Lung (tissue), 12 donors: Measurements from ENCODE around the gene RAC3. TPM values are rescaled to one million over a fixed set of nuclear protein-coding genes. Genes with fewer than 3 reads are reported as not detected.

Experiments used
- ATAC-seq: fragments of 200-7000 bp; cut with Tn5 transposase; one replicate; pipeline ENCODE4 v1.9.1; 2020; ENCODE audit warnings: moderate number of reproducible peaks; ENCODE audit not compliant: insufficient read depth, low FRiP score
- DNase-seq, 3 donors: peaks; one replicate each; pipeline ENCODE4 v3.0.0-alpha.2; 2013 to 2017
- H3K27ac ChIP-seq, 2 donors: one replicate each; pipeline ENCODE4 v1.5.1; 2013; ENCODE audit warnings: mild to moderate bottlenecking in 2 of 2, moderate library complexity in 2 of 2, control low read depth in 1 of 2, inconsistent platforms in 1 of 2, low read depth in 1 of 2, low read length in 1 of 2
- H3K27me3 ChIP-seq, 3 donors: one replicate each; pipeline ENCODE4 v1.5.1; 2013; ENCODE audit warnings: low read length in 2 of 3; ENCODE audit not compliant: control insufficient read depth in 3 of 3, insufficient read depth in 3 of 3
- H3K36me3 ChIP-seq, 4 donors: one replicate each; pipeline ENCODE4 v1.5.1; 2013; ENCODE audit warnings: low read length in 4 of 4, mild to moderate bottlenecking in 1 of 4, moderate library complexity in 1 of 4; ENCODE audit not compliant: control insufficient read depth in 4 of 4, insufficient read depth in 4 of 4
- H3K4me1 ChIP-seq, 5 donors: one replicate each; pipeline ENCODE4 v1.5.1; 2013; ENCODE audit warnings: low read length in 5 of 5, mild to moderate bottlenecking in 2 of 5, moderate library complexity in 1 of 5; ENCODE audit not compliant: control insufficient read depth in 5 of 5, insufficient read depth in 5 of 5
- H3K4me3 ChIP-seq: one replicate; pipeline ENCODE4 v1.5.1; 2013; ENCODE audit warnings: mild to moderate bottlenecking, control low read depth, moderate library complexity
- H3K9ac ChIP-seq, 2 donors: one replicate each; pipeline ENCODE4 v1.5.1; 2013; ENCODE audit warnings: low read length in 2 of 2, control low read depth in 1 of 2; ENCODE audit not compliant: insufficient read depth in 1 of 2
- H3K9me3 ChIP-seq, 4 donors: one replicate each; pipeline ENCODE4 v1.5.1; 2013; ENCODE audit warnings: low read length in 3 of 4, mild to moderate bottlenecking in 1 of 4, moderate library complexity in 1 of 4; ENCODE audit not compliant: control insufficient read depth in 4 of 4, insufficient read depth in 3 of 4
- WGBS, 2 donors: extraction: QIAGEN DNeasy Blood & Tissue Kit; methylation state at CpG; one replicate each; pipeline ENCODE4 v1.1.7; 2013; 5-methylcytosine and 5-hydroxymethylcytosine counted together
- polyA plus RNA-seq, 2 donors: library from polyadenylated mRNA; stranded (reverse); fragments of 200-250 nt; gene quantifications; one replicate each; pipeline ENCODE4 v1.2.1, GENCODE V29; 2013
- total RNA-seq, 2 donors: library from RNA; depleted of rRNA in 1 of 2; stranded (reverse); fragments of >200 nt in 1 of 2; gene quantifications; one replicate each; pipeline ENCODE4 v1.2.1, GENCODE V29; 2014 to 2021
- TF ChIP-seq, protein P1 (sequence below): IDR thresholded peaks from 2 replicates; pipeline ENCODE4 v1.5.1; 2012; ENCODE audit warnings: mild to moderate bottlenecking; ENCODE audit errors: control extremely low read depth, extremely low read depth
- donor health status: control.
- donor health status: control.
- donor health status: Bipolar disorder and iron deficiency.
- donor health status: healthy.
- donor health status: DM: yes; HTN: yes; CAD: no.

The RAC3 gene
- total and polyA plus RNA-seq, 4 donors, result 6.0 to 8.3 (median 8.1) TPM

DNA sequence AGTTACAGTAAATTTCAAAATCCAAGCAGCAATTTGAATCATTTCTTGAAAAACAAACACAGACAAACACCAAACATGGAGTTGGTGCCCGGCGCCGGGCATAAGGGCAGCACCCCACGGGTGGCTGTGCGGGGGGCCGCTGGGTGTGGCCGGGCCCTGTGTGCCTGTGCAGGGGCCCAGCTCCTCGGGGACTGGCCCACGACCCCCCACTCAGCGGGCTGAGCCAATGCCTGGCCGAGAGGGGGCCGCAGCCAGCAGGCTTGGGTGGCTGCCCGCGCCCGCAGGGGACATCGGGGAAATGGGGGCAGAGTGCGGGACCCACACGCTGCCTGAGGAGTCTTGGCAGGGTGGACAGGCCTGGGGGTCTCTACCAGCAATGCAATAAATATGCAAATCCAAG lies 47.0 kb downstream of the RAC3 start:
- peaks cover 2 to 55% (median 10%) of the 10 kb centered on the region in 4 donors for H3K36me3 ChIP-seq
- ATAC-seq, result no peak
- WGBS, 2 donors, result 98 to 99% methylated on average over 18 of the region's 18 CpGs

DNA sequence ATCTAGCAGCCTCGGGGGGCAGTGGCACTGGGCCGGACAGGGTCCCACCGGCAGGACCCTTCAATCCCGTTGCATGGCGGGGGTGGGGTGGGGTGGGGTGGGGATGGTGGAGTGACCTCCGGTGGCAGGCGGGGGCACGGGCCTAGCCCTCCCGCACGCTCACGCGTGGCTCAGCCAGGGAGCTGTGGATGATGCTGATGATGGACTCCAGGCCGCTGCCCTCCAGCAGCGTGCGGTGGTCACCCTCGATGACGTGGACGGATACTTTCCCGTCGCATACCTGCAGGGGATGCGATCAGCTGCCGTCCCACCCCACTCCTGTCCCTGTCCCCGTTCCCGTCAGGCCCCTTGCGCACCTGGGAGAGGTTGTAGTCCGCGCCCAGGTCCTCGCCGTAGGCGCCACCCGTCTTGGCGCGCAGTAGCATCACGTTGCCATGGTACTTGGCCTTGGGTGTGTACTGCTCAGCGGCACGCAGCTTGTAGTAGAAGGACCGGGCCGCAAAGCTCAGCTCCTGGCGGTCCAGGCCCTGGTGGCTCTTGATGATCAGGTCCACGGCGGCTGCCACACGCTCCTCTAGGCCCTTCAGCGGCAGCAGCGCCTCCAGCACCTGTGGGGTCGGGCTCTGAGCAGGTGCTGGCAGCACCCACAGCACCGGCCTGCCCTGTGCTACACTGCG lies 47.7 kb downstream of the RAC3 start:
- Histone ChIP-seq H3K36me3 (peaks cover 4 to 62% (median 11%) of the 10 kb centered on the region in 4 donors), H3K4me3 (no peak overlapping the region), H3K4me1 (no peaks in the 10 kb centered on the region), H3K9ac (no peak overlapping the region), H3K9me3 (peaks cover 0 to 2% (median 0%) of the 10 kb centered on the region in 4 donors), H3K27me3 (no peaks in the 10 kb centered on the region), H3K27ac (no peak overlapping the region)
- no peak for DNase-seq
- TF ChIP-seq, protein P1, sequence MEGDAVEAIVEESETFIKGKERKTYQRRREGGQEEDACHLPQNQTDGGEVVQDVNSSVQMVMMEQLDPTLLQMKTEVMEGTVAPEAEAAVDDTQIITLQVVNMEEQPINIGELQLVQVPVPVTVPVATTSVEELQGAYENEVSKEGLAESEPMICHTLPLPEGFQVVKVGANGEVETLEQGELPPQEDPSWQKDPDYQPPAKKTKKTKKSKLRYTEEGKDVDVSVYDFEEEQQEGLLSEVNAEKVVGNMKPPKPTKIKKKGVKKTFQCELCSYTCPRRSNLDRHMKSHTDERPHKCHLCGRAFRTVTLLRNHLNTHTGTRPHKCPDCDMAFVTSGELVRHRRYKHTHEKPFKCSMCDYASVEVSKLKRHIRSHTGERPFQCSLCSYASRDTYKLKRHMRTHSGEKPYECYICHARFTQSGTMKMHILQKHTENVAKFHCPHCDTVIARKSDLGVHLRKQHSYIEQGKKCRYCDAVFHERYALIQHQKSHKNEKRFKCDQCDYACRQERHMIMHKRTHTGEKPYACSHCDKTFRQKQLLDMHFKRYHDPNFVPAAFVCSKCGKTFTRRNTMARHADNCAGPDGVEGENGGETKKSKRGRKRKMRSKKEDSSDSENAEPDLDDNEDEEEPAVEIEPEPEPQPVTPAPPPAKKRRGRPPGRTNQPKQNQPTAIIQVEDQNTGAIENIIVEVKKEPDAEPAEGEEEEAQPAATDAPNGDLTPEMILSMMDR, result no peak
- no peak for ATAC-seq
- WGBS, 2 donors, result 94 to 95% methylated on average over 46 to 47 of the region's 47 CpGs

More for the DNA sequence above, 47.0 kb downstream of the RAC3 start:
- Histone ChIP-seq H3K27ac (no peak overlapping the region), H3K9ac (no peak overlapping the region), H3K27me3 (peaks cover 0 to 2% (median 0%) of the 10 kb centered on the region in 3 donors), H3K4me1 (no peaks in the 10 kb centered on the region), H3K4me3 (no peak overlapping the region), H3K9me3 (peaks cover 0 to 2% (median 0%) of the 10 kb centered on the region in 4 donors)
- no peak for DNase-seq
- TF ChIP-seq, protein P1, result no peak

DNA sequence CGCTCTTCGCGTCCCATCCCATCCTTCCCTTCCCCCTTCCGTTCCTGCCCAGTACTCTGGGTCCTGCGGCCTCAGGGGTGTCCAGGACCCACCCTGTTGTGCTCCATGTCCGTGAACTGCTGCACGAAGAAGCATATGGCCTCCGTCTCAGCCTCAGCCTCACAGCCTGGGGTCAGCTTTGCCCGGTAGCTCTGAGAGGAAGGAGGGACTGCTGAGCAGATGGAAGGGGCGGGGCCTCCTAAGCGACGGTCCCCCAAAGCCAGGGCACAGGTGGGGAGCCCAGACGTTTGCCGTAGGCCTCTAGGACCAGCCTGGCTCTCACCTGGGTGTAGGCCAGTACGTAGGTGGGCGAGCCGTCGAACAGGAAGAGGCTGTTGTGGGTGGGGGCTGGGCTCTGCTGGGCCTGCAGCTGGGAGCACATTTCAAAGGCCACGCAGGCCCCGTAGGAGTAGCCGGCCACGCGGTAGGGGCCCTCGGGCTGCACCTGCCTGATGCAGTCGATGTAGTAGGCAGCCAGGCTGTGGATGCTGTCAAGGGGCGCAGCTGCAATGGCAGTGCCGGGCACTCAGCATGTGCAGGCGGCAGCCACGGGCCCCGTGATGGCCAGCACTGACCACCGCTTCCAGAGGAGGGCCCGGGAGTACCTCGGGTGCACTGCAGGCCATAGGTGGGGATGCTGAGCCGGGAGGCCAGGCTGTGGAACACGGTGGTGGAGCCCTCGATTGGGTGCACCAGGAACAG lies 48.7 kb downstream of the RAC3 start:
- Histone ChIP-seq H3K9ac (no peak overlapping the region), H3K4me3 (no peak overlapping the region), H3K27ac (no peak overlapping the region), H3K27me3 (no peaks in the 10 kb centered on the region), H3K9me3 (peaks cover 0 to 2% (median 0%) of the 10 kb centered on the region in 4 donors), H3K4me1 (no peaks in the 10 kb centered on the region), H3K36me3 (peaks cover 4 to 72% (median 11%) of the 10 kb centered on the region in 4 donors)
- TF ChIP-seq, protein P1, result no peak
- no peak for ATAC-seq
- no peak for DNase-seq
- 93 to 95% methylated on average over 36 of the region's 36 CpGs for WGBS, 2 donors
